IPS-18c (cell line): Measurements from ENCODE around the gene GPRASP3.
"Not testable (repeated sequence)": the region's sequence is repeated elsewhere in the genome, so short reads cannot be mapped to it uniquely, and the experiment has no call there.

Experiments
- H3K4me3 ChIP-seq: 2 replicates; pipeline ENCODE4 v1.7.0; 2013; ENCODE audit warnings: low read depth, mild to moderate bottlenecking, low read length, moderate library complexity; ENCODE audit not compliant: insufficient read depth
- H3K9me3 ChIP-seq: one replicate; pipeline ENCODE4 v1.6.1; 2013; ENCODE audit warnings: mild to moderate bottlenecking, low read length, moderate library complexity; ENCODE audit not compliant: control insufficient read depth, insufficient read depth

GPRASP3 gene

GRCh38 chrX:102720237-102721168 lies at the start of gene GPRASP3:
Gene GPRASP3, plus strand, starts transcription at chrX:102720743. Its CDS starts 28,253 bp downstream, at chrX:102748996.
- H3K4me3 ChIP-seq = peak within 1 kb of the TSS; percentile 46; the same call in 1 of the 2 replicates
- H3K9me3 ChIP-seq = peaks cover 2% of the 10 kb centered on the region

- peaks cover 4% of the 10 kb centered on the region for H3K9me3 ChIP-seq
Measured at GRCh38 chrX:102672856-102673255, 47.7 kb upstream of the GPRASP3 start.

GRCh38 chrX:102677479-102677878 lies 43.1 kb upstream of the GPRASP3 start:
- not testable (repeated sequence) for H3K4me3 ChIP-seq, H3K9me3 ChIP-seq

More at GRCh38 chrX:102672856-102673255, 47.7 kb upstream of the GPRASP3 start:
- H3K4me3 ChIP-seq = no peak overlapping the region

GRCh38 chrX:102684772-102685520 lies 35.6 kb upstream of the GPRASP3 start:
- Histone ChIP-seq H3K4me3 (no peak overlapping the region), H3K9me3 (no peaks in the 10 kb centered on the region)

- no peak overlapping the region for H3K4me3 ChIP-seq
- H3K9me3 ChIP-seq = peaks cover 4% of the 10 kb centered on the region
Measured at GRCh38 chrX:102694749-102695148, 25.8 kb upstream of the GPRASP3 start.

- H3K4me3 ChIP-seq = no peak overlapping the region
- H3K9me3 ChIP-seq = peaks cover 4% of the 10 kb centered on the region
Measured at GRCh38 chrX:102696306-102696705, 24.2 kb upstream of the GPRASP3 start.

- Histone ChIP-seq H3K4me3 (no peak overlapping the region), H3K9me3 (peaks cover 4% of the 10 kb centered on the region)
Measured at GRCh38 chrX:102697494-102697893, 23.0 kb upstream of the GPRASP3 start.

GRCh38 chrX:102708900-102709299 lies 11.6 kb upstream of the GPRASP3 start:
- peaks cover 4% of the 10 kb centered on the region for H3K9me3 ChIP-seq

GRCh38 chrX:102711872-102712215 lies 8.7 kb upstream of the GPRASP3 start:
- Histone ChIP-seq H3K4me3 (peak overlapping the region; percentile 67; the same call in 1 of the 2 replicates), H3K9me3 (peaks cover 4% of the 10 kb centered on the region)

More at GRCh38 chrX:102708900-102709299, 11.6 kb upstream of the GPRASP3 start:
- no peak overlapping the region for H3K4me3 ChIP-seq

GRCh38 chrX:102712216-102712966 lies 8.2 kb upstream of the GPRASP3 start, which contains the start of gene GPRASP2:
Gene GPRASP2, plus strand, starts transcription at chrX:102712448. Its CDS starts 2,422 bp downstream, at chrX:102714870.
- Histone ChIP-seq H3K9me3 (peaks cover 4% of the 10 kb centered on the region), H3K4me3 (peak within 1 kb of the TSS; percentile 67)

GRCh38 chrX:102712981-102713625 lies 7.4 kb upstream of the GPRASP3 start:
- H3K4me3 ChIP-seq = peak overlapping the region; percentile 67
- peaks cover 4% of the 10 kb centered on the region for H3K9me3 ChIP-seq

GRCh38 chrX:102714994-102715393 lies 5.5 kb upstream of the GPRASP3 start:
- Histone ChIP-seq H3K4me3 (no peak overlapping the region), H3K9me3 (peaks cover 4% of the 10 kb centered on the region)

GRCh38 chrX:102715967-102716366 lies 4.6 kb upstream of the GPRASP3 start:
- Histone ChIP-seq H3K9me3 (peaks cover 6% of the 10 kb centered on the region), H3K4me3 (no peak overlapping the region)

- not testable (repeated sequence) for H3K9me3 ChIP-seq
- peak overlapping the region; percentile 46; the same call in 1 of the 2 replicates for H3K4me3 ChIP-seq
Measured at GRCh38 chrX:102721169-102721506, 595 bp downstream of the GPRASP3 start.

- H3K9me3 ChIP-seq = peaks cover 4% of the 10 kb centered on the region
Measured at GRCh38 chrX:102723456-102723855, 2.9 kb downstream of the GPRASP3 start.

GRCh38 chrX:102727761-102728160 lies 7.2 kb downstream of the GPRASP3 start:
- Histone ChIP-seq H3K4me3 (no peak overlapping the region), H3K9me3 (peaks cover 2% of the 10 kb centered on the region)

More at GRCh38 chrX:102723456-102723855, 2.9 kb downstream of the GPRASP3 start:
- no peak overlapping the region for H3K4me3 ChIP-seq

GRCh38 chrX:102728646-102729045 lies 8.1 kb downstream of the GPRASP3 start:
- Histone ChIP-seq H3K4me3 (no peak overlapping the region), H3K9me3 (peaks cover 3% of the 10 kb centered on the region)
